K562 (cell line): ENCODE results near the gene ISYNA1. TPM values are rescaled to one million over a fixed set of nuclear protein-coding genes. Genes with fewer than 3 reads are reported as not detected.

Experiments used
- BRF1 ChIP-seq: IDR thresholded peaks from 3 replicates; pipeline ENCODE4 v1.6.1; 2011; ENCODE audit warnings: borderline replicate concordance, mild to moderate bottlenecking; ENCODE audit not compliant: insufficient read length; ENCODE audit errors: extremely low read depth
- CBFA2T3 ChIP-seq: fragments of 450-650 bp; IDR thresholded peaks from 2 replicates; pipeline ENCODE4 v1.6.1; 2017
- CCNT2 ChIP-seq: IDR thresholded peaks from 2 replicates; pipeline ENCODE4 v1.6.1; 2011; ENCODE audit warnings: borderline replicate concordance, low read depth, mild to moderate bottlenecking, moderate library complexity, mixed read lengths, low read length; ENCODE audit not compliant: insufficient read length; ENCODE audit errors: extremely low read depth
- DMBX1 ChIP-seq: fragments of 250-450 bp; sonication (Bioruptor Pico); IDR thresholded peaks from 2 replicates; pipeline ENCODE4 v1.8.0; 2022; ENCODE audit warnings: inconsistent platforms, mild to moderate bottlenecking, moderate library complexity, borderline replicate concordance
- E2F3 ChIP-seq: fragments of 250-450 bp; sonication (Bioruptor Pico); IDR thresholded peaks from 2 replicates; pipeline ENCODE4 v1.4.0; 2020; ENCODE audit warnings: mild to moderate bottlenecking
- ETV5 ChIP-seq: sonication (generic); formaldehyde crosslinking; IDR thresholded peaks from 2 replicates; pipeline ENCODE4 v1.4.0; 2020; ENCODE audit warnings: low read depth, mild to moderate bottlenecking, missing genetic modification reagents
- FOXM1 ChIP-seq, 2 experiments: fragments of 450-650 bp in 1 of 2; sonication (generic) in 1 of 2; formaldehyde crosslinking in 1 of 2; IDR thresholded peaks; 2 replicates each; pipeline versions ENCODE4 v1.6.1 to v1.9.0; 2017 to 2022; ENCODE audit warnings: low read depth in 2 of 2, mild to moderate bottlenecking in 2 of 2, missing genetic modification reagents in 1 of 2, moderate library complexity in 1 of 2
- GATAD2B ChIP-seq: fragments of 450-650 bp; IDR thresholded peaks from 2 replicates; pipeline ENCODE4 v1.6.1; 2017; ENCODE audit warnings: mild to moderate bottlenecking, borderline replicate concordance
- HDAC2 ChIP-seq: fragments of 450-650 bp; IDR thresholded peaks from 2 replicates; pipeline ENCODE4 v1.6.1; 2016; ENCODE audit warnings: mild to moderate bottlenecking
- HLTF ChIP-seq: fragments of 450-650 bp; IDR thresholded peaks from 2 replicates; pipeline ENCODE4 v1.6.1; 2016
- KDM5B ChIP-seq: fragments of 200-600 bp; sonication (generic); IDR thresholded peaks from 2 replicates; pipeline ENCODE4 v1.6.1; 2012; ENCODE audit warnings: low read depth, mild to moderate bottlenecking, moderate library complexity, low read length, control low read depth, inconsistent platforms; ENCODE audit not compliant: insufficient replicate concordance
- MECOM ChIP-seq: fragments of 250-450 bp; sonication (Bioruptor Pico); IDR thresholded peaks from 2 replicates; pipeline ENCODE4 v1.8.0; 2022; ENCODE audit warnings: inconsistent platforms
- MTA1 ChIP-seq: fragments of 450-650 bp; IDR thresholded peaks from 2 replicates; pipeline ENCODE4 v1.6.1; 2017; ENCODE audit warnings: borderline replicate concordance
- MTA3 ChIP-seq: fragments of 450-650 bp; formaldehyde crosslinking; IDR thresholded peaks from 2 replicates; pipeline ENCODE4 v1.6.1; 2017; ENCODE audit warnings: mild to moderate bottlenecking, borderline replicate concordance
- NCOA1 ChIP-seq: fragments of 450-650 bp; IDR thresholded peaks from 2 replicates; pipeline ENCODE4 v1.6.1; 2016; ENCODE audit warnings: low read depth
- NFATC3 ChIP-seq: fragments of 450-650 bp; IDR thresholded peaks from 2 replicates; pipeline ENCODE4 v1.6.1; 2017; ENCODE audit warnings: mild to moderate bottlenecking
- SMAD4 ChIP-seq: fragments of 250-450 bp; sonication (Bioruptor Pico); conservative IDR thresholded peaks from 2 replicates; pipeline ENCODE4 v1.8.0; 2021; ENCODE audit warnings: inconsistent platforms, mild to moderate bottlenecking, moderate library complexity
- STAT5B ChIP-seq: fragments of 250-450 bp; sonication (Bioruptor Pico); IDR thresholded peaks from 2 replicates; pipeline ENCODE4 v1.8.0; 2021; ENCODE audit warnings: mild to moderate bottlenecking, inconsistent platforms
- XRCC3 ChIP-seq: fragments of 450-650 bp; IDR thresholded peaks from 2 replicates; pipeline ENCODE4 v1.6.1; 2017; ENCODE audit warnings: mild to moderate bottlenecking, moderate library complexity
- ZKSCAN8 ChIP-seq: fragments of 200-800 bp; sonication (Bioruptor generic); IDR thresholded peaks from 2 replicates; pipeline ENCODE4 v1.6.1; 2016; ENCODE audit warnings: missing genetic modification characterization, missing compliant biosample characterization
- ZNF707 ChIP-seq: fragments of 250-450 bp; sonication (Bioruptor Pico); conservative IDR thresholded peaks from 2 replicates; pipeline ENCODE4 v1.8.0; 2022; ENCODE audit warnings: inconsistent platforms, mild to moderate bottlenecking, moderate library complexity
- ZNF764 ChIP-seq: fragments of 250-450 bp; sonication (Bioruptor Pico); IDR thresholded peaks from 2 replicates; pipeline ENCODE4 v1.4.0; 2020; ENCODE audit warnings: low read depth, mild to moderate bottlenecking, moderate library complexity
- polyA plus RNA-seq, 8 experiments: library from polyadenylated mRNA; depleted of rRNA in 4 of 8; stranded (reverse) in 5 of 8; unstranded in 3 of 8; fragments of >200 nt; fragmentation: Nextera tagmentation in 2 of 8; fragmentation: Illumina TruSeq in 1 of 8; extraction: Ambion mirVana in 2 of 8; extraction: Trizol in 1 of 8; gene quantifications; 2 replicates each; pipeline versions ENCODE4 v1.2.1 to v1.2.3, GENCODE V29; 2011 to 2014; ENCODE audit warnings: inconsistent platforms in 1 of 8, missing spikeins in 1 of 8
- total RNA-seq, 7 experiments: library from RNA; depleted of rRNA in 6 of 7; stranded (reverse); fragments of >200 nt in 6 of 7; fragmentation: Illumina TruSeq in 2 of 7; extraction: Trizol in 2 of 7; gene quantifications; 2 replicates each; pipeline versions ENCODE4 v1.2.1 to v1.2.3, GENCODE V29; 2011 to 2021; ENCODE audit warnings: low replicate concordance in 1 of 7
- TF ChIP-seq, protein P1 (sequence below): fragments of 150-350 bp; IDR thresholded peaks from 2 replicates; pipeline ENCODE4 v1.6.1; 2014; ENCODE audit warnings: low read depth, mild to moderate bottlenecking, low read length, borderline replicate concordance
- TF ChIP-seq, protein P2 (sequence below): fragments of 450-650 bp; IDR thresholded peaks from 2 replicates; pipeline ENCODE4 v1.7.1; 2018; ENCODE audit warnings: mild to moderate bottlenecking, low read depth; ENCODE audit not compliant: partially characterized antibody

Gene ISYNA1
- total and polyA plus RNA-seq, 9 of the 15 experiments (the other 6 are each of a cell fraction or from before 2014, with no cell fraction given): 21.8 to 460 (median 93.2) TPM

DNA sequence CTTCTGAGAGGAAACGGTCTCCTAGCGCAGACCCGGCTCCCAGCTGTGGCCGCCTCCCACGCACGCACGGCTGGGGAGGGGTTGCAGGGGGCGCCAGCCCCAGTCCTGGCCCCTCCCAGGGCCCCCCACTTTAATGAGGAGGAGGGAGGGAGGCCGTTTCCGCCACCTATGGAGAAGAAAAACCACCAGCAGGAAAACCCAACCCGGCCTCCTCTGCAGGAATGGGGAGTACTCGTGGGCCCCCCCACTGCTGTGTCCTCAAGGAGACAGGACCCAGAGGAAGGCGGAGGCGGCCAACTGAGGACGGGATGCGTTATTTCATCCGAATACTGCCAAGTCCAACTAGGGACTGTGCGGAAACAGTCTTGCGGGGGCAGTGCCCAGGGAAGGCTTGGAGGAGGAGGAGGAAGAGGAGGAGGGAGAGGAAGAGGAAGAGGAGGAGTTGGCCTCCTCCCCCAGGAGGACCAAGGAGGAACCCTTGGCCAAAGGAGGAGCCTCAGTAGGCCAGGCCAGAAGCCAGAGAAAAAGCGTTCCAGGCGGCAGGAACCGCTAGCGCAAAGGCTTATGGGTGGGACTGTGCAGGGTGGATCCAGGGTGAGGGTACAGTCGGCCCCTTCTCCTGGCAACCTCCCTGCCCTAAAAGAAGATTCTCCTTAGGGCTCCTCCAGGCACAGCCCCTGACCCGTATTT is 22.6 kb downstream of the ISYNA1 start (continued):
- peak; percentile 87 for TF ChIP-seq MECOM
- TF ChIP-seq SMAD4 (CRISPR knock-in tag): peak; percentile 89
- TF ChIP-seq, protein P1, sequence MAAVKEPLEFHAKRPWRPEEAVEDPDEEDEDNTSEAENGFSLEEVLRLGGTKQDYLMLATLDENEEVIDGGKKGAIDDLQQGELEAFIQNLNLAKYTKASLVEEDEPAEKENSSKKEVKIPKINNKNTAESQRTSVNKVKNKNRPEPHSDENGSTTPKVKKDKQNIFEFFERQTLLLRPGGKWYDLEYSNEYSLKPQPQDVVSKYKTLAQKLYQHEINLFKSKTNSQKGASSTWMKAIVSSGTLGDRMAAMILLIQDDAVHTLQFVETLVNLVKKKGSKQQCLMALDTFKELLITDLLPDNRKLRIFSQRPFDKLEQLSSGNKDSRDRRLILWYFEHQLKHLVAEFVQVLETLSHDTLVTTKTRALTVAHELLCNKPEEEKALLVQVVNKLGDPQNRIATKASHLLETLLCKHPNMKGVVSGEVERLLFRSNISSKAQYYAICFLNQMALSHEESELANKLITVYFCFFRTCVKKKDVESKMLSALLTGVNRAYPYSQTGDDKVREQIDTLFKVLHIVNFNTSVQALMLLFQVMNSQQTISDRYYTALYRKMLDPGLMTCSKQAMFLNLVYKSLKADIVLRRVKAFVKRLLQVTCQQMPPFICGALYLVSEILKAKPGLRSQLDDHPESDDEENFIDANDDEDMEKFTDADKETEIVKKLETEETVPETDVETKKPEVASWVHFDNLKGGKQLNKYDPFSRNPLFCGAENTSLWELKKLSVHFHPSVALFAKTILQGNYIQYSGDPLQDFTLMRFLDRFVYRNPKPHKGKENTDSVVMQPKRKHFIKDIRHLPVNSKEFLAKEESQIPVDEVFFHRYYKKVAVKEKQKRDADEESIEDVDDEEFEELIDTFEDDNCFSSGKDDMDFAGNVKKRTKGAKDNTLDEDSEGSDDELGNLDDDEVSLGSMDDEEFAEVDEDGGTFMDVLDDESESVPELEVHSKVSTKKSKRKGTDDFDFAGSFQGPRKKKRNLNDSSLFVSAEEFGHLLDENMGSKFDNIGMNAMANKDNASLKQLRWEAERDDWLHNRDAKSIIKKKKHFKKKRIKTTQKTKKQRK: no peak
- peak; percentile 84; the same call in 1 of the 2 replicates for TF ChIP-seq E2F3
- TF ChIP-seq, protein P2, sequence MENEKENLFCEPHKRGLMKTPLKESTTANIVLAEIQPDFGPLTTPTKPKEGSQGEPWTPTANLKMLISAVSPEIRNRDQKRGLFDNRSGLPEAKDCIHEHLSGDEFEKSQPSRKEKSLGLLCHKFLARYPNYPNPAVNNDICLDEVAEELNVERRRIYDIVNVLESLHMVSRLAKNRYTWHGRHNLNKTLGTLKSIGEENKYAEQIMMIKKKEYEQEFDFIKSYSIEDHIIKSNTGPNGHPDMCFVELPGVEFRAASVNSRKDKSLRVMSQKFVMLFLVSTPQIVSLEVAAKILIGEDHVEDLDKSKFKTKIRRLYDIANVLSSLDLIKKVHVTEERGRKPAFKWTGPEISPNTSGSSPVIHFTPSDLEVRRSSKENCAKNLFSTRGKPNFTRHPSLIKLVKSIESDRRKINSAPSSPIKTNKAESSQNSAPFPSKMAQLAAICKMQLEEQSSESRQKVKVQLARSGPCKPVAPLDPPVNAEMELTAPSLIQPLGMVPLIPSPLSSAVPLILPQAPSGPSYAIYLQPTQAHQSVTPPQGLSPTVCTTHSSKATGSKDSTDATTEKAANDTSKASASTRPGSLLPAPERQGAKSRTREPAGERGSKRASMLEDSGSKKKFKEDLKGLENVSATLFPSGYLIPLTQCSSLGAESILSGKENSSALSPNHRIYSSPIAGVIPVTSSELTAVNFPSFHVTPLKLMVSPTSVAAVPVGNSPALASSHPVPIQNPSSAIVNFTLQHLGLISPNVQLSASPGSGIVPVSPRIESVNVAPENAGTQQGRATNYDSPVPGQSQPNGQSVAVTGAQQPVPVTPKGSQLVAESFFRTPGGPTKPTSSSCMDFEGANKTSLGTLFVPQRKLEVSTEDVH: no peak
- TF ChIP-seq HLTF: peak; percentile 66; the same call in 1 of the 2 replicates
- peak; percentile 92 for TF ChIP-seq ZKSCAN8
- TF ChIP-seq KDM5B: peak; percentile 31
- no peak; the same call in 1 of the 2 replicates for TF ChIP-seq NCOA1
- no peak for TF ChIP-seq XRCC3
- TF ChIP-seq ZNF707 (CRISPR knock-in tag): no peak
- TF ChIP-seq CCNT2: no peak
- TF ChIP-seq BRF1: no peak
- peak; percentile 86 for TF ChIP-seq MTA3
- TF ChIP-seq ETV5 (CRISPR knock-in tag): no peak
- TF ChIP-seq STAT5B (CRISPR knock-in tag): no peak
- TF ChIP-seq HDAC2: peak; percentile 86
- peak; percentile 94 for TF ChIP-seq DMBX1 (CRISPR knock-in tag)
- TF ChIP-seq GATAD2B: peak; percentile 93; the same call in 1 of the 2 replicates
- no peak for TF ChIP-seq ZNF764 (CRISPR knock-in tag)
- TF ChIP-seq NFATC3: no peak
- 0 out of 2 replicates have a peak, but pooled peaks have one; percentile 12 for TF ChIP-seq CBFA2T3
- TF ChIP-seq MTA1: peak; percentile 86; the same call in 1 of the 2 replicates
- TF ChIP-seq FOXM1 (IDR thresholded peaks at IDR 0.05; ENCODE audit: low read depth): peak; percentile 57; the same call in 1 of the 2 replicates
- TF ChIP-seq FOXM1 (CRISPR knock-in tag; IDR thresholded peaks at IDR 0.05; ENCODE audit: low read depth): no peak
